Stimulated activated CD8-positive, alpha-beta memory T cell treated with anti-CD3 and anti-CD28 coated beads, Interleukin-7, amount 100 ng/mL, for 4 hours (primary cell): ENCODE results near the gene SSH2.
"Not testable (repeated sequence)": the region's sequence is repeated elsewhere in the genome, so short reads cannot be mapped to it uniquely, and the experiment has no call there.

Source experiments
- DNase-seq, 2 donors: peaks; one replicate each; pipeline ENCODE4 v3.0.0-alpha.2; 2020; ENCODE audit warnings: low read depth in 2 of 2

SSH2 gene

DNA sequence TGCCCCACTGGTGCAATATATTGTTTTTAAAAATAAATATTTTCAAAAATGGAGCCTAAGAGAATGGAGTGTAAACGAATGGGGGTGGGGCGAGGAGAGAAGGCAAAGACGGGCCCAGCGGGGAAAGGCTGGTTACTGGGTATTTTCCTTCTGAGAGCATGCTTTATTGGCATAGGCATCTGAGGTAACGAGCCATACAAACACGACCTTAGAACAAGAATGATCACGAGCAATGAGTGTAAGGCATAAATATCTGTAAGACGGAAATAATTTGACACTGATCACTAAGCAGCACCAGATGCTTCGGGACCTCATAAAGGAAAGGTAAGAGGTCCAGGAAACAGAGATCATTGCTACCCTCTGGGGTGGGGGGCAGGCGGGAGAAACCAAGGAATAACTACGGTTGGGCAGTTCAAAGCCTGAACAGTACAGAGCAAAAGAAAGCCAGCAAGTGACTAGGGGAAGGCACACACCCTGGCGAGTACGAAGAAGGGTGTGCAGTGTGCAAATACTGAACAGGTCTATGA is 959 bp downstream of the SSH2 start:
- DNase-seq, result no peak

DNA sequence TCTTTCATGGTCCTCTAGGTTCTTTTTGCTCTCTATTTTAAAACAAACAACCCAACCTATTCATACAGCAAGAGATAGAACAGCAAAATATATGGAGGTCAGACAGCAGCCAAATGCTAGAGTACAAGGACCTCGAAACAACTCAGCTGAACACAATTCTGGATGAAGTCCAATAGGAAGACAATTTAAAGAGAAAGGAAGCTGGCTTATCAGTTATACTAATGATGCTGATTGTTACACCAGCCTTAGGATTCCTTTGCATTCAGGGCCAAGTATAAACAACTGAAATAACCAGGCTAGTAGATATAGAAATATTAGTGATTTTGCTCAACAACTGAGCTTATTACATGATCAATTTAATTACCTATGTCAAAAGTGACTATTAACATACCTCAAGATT is 2.5 kb downstream of the SSH2 start:
- no peak for DNase-seq

DNA sequence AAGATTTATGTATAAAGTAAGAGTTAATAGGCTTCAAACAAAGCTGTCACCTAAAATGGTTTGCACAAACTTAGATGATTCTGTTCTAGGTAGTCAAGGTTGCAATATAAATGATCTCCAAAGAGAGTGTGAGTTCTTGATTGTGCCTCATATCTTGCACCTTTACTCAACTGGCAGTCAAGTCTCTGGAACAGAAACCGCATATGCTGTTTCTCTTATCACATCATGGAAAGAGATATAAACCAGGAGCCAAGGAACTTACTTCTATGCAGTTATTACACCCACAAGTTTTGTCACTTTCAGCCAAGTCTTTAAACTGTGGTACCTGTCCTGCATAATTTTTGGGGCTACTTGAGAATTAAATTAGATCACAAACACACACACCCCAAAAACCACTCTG is 5.2 kb downstream of the SSH2 start:
- DNase-seq, result no peak

DNA sequence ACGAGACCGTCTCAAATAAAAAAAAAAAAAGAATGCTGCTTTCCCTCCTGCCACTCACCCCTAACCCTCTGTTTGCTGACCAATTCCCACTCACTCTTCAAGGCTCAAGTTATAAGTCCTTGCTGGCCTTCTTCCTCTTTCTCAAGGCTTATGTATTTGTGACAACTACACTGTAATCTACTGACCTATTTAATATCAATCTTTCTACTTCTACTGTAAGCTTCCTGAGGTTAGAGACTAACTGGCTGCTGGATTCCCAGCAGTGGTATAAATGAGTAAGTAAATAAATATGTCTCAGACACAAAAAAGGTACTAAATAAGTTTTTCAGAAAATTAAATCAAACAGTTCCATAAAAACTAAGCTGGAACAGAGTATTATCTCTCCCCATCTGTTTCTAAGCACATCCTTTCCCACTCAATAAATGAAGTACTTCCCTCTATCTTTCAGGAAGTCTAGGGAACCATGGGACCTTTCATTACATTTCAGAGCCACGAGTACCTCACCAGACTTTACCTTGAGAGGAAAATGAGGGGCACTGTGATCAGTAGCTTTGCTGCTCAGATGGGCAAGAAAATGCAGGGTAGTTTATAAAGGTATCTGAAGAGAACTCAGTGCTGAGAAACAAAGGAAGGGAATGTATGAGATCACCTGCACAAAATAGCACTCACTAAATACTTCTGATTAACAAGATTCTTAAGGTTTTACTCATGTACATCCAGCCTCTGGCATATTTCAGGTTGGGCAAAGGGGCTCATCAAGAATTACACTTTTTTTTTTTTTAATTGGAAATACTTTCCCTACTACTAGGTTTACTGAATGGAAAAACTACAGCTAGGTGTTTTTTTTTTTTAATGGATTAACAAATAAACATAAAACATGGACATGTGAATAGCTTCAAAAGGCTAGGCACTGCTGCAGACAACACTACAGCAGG is 10.8 kb downstream of the SSH2 start:
- DNase-seq, result no peak

DNA sequence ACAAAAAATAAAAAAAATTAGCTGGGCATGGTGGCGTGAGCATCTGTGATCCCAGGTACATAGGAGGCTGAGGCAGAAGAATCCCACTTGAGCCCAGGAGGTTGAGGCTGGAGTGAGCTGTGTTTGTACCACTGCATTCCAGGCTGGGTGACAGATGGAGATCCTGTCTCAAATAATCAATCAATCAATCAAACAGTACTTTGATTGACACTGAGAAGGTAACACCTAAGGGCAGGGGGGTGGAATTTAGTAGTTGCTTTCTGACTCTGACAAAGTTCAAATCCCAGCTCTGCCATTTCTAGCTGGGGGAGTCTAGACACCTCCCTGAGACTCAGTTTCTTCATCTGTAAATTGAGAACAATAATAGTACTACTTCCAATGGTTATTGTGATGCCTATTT is 12.0 kb downstream of the SSH2 start:
- no peak for DNase-seq

DNA sequence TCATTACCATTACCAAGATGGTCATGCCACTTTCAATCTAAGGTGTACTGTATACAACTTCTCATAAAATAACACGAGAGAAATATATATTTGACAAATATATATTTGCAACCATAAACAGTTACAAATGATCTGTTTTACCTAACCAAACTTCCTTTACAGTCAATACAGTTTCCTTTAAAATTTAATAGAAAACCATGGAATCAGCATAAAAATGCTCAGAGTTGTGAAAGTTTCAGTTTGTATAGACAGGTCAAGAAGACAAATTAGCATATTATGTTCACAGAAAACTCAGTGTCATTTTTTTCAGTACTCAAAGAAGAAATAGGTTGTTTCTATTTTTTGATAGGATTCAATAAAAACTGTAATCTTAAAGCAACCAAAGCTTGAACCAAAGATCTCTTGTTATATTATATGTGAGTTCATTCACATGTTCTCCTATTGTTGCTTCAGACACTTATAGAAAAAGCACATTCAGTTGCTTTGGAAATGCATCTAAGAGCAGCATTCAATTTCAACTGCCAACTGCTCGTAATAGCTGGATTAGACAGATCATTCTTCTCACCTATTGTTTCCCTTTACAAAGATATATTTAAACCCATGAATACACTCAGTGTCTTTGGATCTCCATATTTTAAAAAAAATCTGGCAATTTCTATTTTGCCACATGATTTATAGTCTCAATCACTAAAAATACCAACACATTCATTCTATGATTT is 15.1 kb downstream of the SSH2 start:
- no peak for DNase-seq

DNA sequence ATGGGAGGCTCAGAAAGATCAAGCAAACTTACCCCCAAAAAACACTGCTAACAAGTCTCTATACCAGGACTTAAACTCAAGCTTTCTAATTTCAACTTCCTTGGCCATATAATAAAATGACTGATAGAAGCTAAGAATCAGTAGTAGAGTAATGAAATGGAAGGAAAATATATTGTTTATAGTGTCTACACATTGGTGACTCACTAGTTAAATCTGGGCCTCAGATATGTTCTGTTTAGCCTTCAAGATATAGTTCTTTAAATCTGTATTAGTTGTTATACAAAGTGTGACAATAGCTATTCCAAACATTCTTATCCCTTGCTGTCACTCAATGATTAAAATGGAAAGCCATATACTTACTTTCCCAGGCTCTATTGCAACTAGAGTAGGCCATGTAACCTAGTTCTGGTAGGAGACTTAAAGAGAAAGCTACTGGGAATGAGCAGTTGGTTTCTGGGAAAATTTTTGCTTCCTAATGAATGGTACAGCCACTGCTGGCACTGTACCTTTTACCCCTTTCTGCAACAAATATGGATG is 18.3 kb downstream of the SSH2 start:
- no peak for DNase-seq

DNA sequence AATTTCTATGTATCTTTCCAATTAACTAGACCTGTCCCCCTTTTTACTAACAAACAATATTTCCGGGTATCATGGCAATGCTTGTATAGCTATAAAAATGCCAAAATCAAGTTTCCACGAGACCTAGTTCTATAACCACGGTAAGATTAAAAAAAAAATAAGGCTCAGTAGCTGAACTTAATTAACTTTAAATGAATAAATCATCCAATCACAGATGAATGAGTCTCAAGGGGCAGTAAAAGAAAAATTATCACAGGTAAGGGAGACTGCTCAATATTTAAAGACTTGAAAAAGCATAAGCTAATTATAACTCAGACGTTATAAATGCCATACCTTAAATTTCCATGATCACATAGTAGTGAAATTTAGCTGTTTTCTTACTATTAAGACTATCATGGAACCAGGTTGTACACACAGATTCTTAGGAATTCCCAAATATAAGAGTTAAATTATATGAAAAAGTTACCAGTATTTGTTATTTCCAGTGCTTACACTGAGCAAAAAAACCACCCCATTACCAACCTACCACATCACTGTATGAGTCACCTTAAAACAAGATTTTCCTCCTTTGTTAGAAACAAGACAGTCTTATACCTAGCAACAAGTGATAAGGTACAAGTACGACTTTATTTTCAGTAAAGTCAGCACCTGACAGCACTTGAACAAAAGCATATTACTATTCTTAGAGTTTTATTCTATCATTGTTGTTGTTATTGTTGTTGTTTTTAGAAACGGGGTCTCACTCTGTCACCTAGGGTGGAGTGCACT is 20.6 kb downstream of the SSH2 start:
- no peak for DNase-seq

DNA sequence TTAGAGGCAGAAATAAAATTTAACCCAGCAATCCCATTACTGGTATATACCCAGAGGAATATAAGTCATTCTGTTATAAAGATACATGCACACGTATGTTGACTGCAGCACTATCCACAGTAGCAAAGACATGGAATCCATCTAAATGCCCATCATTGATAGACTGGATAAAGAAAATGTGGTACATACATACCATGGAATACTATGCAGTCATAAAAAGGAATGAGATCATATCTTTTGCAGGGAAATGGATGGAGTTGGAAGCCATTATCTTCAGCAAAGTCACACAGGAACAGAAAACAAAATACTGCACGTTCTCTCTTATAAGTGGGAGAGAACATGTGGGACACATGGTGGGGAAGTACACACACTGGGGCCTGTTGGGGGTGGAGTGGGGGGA is 23.1 kb downstream of the SSH2 start:
- DNase-seq, result no peak

DNA sequence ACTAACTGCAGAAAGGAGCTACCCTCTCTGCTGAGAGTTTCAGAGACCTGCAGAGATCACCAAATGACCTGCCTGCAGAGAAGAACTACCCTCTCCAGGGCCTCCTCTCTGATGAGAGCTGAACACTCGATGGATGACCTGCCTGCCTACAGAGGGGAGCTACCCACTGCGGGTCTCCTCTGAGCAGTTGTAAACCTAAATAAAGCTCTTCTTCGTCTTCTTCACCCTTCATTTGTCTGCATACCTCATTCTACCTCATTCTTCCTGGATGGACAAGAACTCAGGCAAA is 24.2 kb downstream of the SSH2 start:
- DNase-seq, result no peak

DNA sequence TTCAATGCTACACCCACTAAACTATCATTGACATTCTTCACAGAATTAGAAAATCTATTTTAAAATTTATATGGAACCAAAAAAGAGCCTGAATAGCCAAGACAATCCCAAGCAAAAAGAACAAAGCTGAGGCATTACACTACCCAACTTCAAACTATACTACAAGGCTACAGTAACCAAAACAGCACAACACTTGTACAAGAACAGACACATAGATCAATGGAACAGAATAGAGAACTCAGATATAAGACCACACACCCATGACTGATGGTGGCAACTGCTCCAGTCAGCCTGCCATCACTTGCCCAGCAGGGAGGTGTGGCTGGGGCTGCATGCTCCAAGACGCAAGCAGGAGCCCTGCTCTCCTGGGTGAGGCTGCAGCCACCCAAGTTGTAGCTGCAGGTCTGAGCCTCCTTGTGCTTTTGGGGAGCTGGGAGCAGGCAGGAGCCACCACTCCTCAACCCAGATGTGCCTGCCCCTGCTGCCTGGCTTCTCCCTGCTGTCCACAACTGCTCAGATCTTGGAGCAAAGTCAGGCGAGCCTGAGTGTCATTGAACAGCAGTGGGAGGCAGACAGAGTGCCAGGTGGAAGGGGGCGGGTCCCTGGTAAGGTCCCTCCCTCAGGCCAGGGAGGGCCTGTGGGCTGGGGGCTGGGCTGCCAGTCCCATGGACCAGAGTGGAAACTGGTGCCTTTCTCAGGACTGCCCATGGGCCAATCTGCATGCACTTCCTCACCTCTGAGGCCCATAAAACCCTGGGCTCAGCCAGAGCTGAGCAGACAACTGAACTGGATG is 24.7 kb downstream of the SSH2 start:
- DNase-seq, result no peak

DNA sequence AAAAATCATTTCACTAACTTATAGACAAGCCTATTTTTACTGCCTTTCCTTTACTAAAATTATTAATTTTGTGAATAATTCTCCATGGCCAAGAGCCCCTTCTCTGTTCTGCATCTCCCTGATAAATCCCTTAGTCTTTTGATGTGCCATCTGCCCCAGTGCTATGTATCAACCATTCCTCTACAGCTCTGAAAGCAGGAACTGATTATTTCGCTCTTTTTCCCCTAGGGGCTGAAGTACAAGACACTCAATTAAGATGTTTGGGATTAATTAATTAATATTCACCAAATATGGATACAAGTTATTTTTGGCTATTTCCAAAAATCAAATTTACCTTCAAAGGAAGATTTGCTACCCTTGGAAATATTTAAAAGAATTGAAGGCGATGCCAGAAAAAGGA is 26.6 kb downstream of the SSH2 start:
- no peak for DNase-seq

DNA sequence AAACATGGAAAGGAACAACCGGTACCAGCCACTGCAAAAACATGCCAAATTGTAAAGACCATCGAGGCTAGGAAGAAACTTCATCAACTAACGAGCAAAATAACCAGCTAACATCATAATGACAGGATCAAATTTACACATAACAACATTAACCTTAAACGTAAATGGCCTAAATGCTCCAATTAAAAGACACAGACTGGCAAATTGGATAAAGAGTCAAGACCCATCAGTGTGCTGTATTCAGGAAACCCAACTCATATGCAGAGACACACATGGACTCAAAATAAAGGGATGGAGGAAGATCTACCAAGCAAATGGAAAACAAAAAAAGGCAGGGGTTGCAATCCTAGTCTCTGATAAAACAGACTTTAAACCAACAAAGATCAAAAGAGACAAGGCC is 32.9 kb downstream of the SSH2 start:
- not testable (repeated sequence) for DNase-seq

DNA sequence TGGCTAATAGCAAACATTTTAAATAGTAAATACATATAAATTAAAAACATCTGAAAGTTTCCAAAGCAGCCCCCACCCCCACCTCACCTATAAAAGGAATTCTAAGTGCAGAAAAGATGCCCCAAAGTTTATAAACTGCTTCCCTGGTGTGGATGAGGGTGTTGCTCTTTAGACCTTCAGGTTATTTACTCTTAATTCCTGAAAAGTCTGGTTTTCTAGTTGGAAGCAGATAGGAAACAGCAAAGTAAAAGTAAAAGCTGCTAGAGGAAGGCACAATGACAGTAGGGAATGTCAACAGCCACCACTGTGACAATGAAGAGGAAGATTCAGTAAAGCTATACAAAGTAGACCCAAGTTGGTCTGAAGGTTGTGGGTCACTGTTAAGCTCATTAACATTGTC is 37.8 kb downstream of the SSH2 start:
- no peak for DNase-seq

DNA sequence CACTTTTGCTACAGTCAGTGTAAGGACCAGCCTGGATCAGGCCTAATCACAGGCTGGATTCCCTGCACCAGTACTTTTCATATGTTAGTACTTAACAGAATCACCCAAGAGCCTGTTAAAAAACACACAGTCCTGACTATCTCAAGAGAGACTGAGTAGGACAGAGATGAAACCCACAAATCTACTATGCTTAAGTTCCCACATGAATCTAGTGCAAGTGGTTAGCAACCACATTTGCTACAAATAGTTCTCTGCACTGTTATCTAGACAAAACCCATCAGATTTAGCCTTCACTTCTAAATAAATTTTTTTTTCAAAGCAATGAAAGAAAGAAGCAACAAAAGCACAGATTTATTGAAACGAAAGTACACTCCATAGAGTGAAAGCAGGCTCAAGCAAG is 38.9 kb downstream of the SSH2 start:
- DNase-seq, result no peak

DNA sequence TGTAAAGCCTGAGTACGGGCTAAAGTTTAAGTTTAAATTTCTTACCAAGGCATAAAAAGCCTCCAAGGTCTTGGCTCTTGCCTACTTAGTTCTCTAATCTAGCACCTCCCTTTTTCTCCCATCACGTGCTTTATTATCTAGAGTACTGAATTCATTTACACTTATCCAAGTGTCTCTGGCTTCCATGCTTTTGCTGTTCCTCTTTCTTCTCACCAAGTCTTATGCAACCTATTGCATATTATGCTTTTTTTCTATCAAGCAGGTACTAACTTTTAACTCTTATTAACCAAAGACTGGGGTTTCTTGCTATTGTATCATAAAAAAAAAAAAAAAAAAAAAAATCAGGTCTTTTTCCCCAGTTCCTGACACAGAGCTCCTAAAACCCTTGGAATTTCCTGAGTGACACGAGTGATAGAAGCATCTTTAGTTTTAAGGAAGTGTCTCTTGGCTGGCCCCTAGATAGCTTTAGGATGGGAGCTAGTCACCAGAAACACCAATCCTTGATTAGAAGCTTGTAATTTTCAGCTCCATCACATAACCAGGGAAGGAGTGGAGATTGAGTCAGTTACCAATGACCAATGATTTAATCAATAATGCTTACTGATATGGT is 44.9 kb downstream of the SSH2 start:
- DNase-seq, result no peak

DNA sequence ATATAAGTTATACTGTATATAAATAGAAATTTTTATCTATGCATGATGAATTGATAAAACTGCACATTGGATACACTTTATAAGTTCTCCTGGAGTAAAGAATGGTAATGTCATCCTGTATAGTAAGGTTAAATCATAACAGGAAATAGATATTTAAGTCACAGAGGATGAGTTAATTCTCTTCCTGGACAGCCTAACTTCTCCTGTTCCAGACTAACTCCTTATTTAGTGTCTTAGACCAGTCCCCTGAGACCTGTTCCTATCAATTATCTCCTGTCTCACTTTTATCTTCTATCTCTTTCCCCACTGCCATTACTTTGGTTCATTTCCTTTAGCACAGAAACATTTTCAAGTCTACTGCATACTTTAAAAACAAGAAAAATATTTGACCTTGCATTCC is 46.5 kb downstream of the SSH2 start:
- no peak for DNase-seq

DNA sequence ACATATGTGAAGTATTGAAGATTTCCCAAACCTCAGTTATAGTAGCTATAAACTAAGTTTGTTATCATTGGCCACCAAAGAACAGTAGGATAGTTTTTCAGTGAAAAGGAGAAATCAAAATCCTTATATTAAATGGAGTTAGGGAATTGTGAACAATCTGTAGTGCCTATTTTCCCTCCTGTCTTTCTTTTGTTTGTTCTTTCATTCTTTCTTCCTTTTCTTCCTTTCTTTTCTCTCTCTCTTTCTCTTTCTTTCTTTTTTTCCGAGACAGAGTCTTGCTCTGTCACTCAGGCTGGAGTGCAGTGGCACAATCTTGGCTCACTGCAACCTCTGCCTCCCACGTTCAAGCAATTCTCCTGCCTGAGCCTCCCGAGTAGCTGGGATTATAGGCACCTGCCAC is 48.8 kb downstream of the SSH2 start:
- no peak for DNase-seq

DNA sequence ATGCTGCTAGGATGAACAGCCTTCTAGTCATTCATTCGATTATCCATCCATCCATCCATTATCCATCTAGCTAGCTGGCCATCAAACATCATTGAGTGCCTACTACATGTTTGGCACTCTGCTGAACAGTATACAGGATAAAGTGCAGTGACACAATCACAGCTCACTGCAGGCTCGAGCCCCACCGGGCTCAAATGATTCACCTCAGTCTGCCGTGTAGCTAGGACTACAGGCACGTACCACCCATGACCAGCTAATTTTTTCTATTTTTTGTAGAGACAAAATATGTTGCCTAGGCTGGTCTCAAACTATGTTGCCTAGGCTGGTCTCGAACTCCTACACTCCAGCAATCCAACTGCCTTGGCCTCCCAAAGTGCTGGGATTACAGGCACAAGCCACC is 50.0 kb downstream of the SSH2 start:
- DNase-seq, result no peak

DNA sequence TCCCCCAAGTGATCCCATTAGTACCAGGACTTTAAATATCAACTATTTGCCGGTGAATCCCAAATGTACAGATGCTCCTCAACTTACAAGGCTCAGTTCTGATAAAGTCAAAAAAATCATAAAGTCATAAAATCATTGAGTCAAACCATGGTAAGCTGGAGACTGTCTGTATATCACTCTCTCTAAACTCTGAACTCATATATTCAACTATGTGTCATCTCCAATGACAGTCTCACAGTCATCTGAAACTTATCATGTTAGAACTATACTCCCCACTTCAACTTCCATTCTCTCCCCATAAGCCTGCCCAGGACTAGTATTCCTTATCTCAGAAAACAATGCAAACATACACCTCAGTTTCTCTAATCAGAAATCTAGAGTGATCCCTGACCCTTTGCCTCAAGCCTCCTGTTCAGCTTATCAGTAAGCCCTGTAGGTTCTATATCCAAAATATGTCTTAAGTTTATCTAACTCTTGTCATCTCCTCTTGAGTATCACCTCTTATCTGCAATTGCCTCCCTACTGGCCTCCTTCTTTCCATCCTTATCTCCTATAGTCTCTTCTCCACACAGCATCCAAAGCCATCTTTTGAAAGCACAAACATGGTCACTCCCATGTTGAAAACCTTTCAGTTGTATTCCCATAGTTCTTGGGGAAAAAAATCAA is 55.0 kb downstream of the SSH2 start:
- no peak for DNase-seq
